SK-N-SH treated with all-trans-retinoic acid at 6 μM for 48 hours (cell line): Measurements from ENCODE around the gene EXOC5.

Experiments
- CSDC2 ChIP-seq: fragments of 250-450 bp; sonication (Bioruptor Pico); IDR thresholded peaks from 2 replicates; pipeline ENCODE4 v1.5.0; 2020; ENCODE audit warnings: mild to moderate bottlenecking, moderate library complexity
- GLIS3 ChIP-seq: fragments of 250-450 bp; sonication (Bioruptor Pico); IDR thresholded peaks from 2 replicates; pipeline ENCODE4 v1.5.0; 2020; ENCODE audit warnings: mild to moderate bottlenecking, moderate library complexity
- PATZ1 ChIP-seq: fragments of 250-450 bp; sonication (Bioruptor Pico); IDR thresholded peaks from 2 replicates; pipeline ENCODE4 v1.8.0; 2020; ENCODE audit warnings: mild to moderate bottlenecking, moderate library complexity, borderline replicate concordance
- RARB ChIP-seq: fragments of 250-450 bp; sonication (Bioruptor Pico); IDR thresholded peaks from 2 replicates; pipeline ENCODE4 v1.8.0; 2021; ENCODE audit warnings: mild to moderate bottlenecking, moderate library complexity
- ZC3H10 ChIP-seq: fragments of 250-450 bp; sonication (Bioruptor Pico); IDR thresholded peaks from 2 replicates; pipeline ENCODE4 v1.5.1; 2021; ENCODE audit warnings: mild to moderate bottlenecking, moderate library complexity
- ZFP30 ChIP-seq: fragments of 450-650 bp; formaldehyde crosslinking; IDR thresholded peaks from 2 replicates; pipeline ENCODE4 v1.5.0; 2022; ENCODE audit warnings: mild to moderate bottlenecking, moderate library complexity

GRCh38 chr14:57244106-57244505 is 24.6 kb downstream of the EXOC5 start:
- TF ChIP-seq RARB: no peak
- TF ChIP-seq GLIS3 (CRISPR knock-in tag): no peak
- TF ChIP-seq PATZ1: no peak
- no peak for TF ChIP-seq ZFP30 (CRISPR knock-in tag)
- TF ChIP-seq ZC3H10 (CRISPR knock-in tag): no peak
- no peak for TF ChIP-seq CSDC2 (CRISPR knock-in tag)
